GM12873 (cell line): ENCODE data around the gene SLC5A3.

Source experiments
- TF ChIP-seq, protein P1 (sequence below): IDR thresholded peaks from 2 replicates; pipeline ENCODE4 v1.5.1; 2012; ENCODE audit warnings: low read depth, mild to moderate bottlenecking, moderate library complexity, low read length, control low read depth; ENCODE audit not compliant: insufficient read depth; ENCODE audit errors: missing control alignments

Gene SLC5A3

DNA sequence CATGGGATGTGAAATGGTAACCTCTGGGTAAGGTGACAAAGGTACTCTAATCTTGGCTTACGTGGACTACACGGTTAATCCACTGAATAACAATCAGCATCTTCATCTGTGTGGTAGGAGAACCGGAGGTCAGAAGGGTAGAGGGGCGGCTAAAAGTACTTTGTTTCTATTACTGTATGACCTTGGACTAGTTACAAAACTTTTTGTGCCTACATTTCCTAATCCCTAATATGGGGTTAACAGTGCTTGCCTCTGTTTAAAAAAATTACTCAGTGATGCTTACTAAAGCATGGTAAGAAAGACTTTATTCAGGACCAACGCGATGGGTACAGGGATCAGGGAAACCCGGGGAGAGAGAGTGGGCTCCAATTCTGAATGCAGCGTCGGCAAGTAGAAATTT is 1.7 kb upstream of the SLC5A3 start:
- TF ChIP-seq, protein P1, sequence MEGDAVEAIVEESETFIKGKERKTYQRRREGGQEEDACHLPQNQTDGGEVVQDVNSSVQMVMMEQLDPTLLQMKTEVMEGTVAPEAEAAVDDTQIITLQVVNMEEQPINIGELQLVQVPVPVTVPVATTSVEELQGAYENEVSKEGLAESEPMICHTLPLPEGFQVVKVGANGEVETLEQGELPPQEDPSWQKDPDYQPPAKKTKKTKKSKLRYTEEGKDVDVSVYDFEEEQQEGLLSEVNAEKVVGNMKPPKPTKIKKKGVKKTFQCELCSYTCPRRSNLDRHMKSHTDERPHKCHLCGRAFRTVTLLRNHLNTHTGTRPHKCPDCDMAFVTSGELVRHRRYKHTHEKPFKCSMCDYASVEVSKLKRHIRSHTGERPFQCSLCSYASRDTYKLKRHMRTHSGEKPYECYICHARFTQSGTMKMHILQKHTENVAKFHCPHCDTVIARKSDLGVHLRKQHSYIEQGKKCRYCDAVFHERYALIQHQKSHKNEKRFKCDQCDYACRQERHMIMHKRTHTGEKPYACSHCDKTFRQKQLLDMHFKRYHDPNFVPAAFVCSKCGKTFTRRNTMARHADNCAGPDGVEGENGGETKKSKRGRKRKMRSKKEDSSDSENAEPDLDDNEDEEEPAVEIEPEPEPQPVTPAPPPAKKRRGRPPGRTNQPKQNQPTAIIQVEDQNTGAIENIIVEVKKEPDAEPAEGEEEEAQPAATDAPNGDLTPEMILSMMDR: no peak

DNA sequence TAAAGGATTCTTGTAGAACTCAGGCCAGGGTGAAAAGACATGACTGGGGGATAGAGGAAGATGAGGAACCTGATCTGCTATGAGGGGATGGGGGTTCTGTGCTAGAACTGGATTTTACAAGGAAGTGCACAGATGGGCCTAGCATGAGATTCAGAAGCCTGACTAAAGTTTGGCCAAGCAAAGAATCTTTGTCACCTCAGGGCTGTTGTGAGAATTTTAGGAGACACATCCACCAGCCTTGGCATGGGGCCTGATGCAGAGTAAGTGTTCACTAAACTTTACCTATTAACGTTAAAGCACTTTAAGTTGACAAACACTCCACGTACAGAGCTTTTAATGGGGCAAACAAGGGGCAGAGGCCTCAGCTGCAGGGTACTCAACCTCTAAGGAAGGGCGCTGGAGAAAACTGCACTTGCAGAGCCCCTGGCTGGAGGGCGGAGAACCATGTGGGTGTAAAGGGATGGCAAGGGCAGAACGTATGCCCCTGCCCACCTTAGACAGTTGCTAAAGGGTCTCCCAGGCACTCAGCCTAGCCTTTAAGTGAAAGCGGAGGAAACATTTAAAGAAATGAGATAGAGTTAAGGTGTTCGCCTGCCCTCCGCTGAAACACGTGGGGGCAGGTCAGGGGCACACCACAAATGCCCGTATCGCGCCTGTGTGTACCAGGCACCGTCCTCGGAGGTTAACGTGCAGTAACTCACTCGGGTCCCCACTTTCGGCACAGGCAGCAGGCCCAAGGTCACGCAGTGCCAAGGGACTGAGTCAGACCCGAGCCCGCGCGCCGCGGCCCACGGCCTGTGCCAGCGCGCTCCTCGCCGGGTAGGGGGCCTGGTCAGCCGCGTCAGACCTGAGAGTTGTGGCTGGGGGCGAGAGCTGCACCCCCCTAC is 990 bp upstream of the SLC5A3 start:
- TF ChIP-seq, protein P1: no peak

DNA sequence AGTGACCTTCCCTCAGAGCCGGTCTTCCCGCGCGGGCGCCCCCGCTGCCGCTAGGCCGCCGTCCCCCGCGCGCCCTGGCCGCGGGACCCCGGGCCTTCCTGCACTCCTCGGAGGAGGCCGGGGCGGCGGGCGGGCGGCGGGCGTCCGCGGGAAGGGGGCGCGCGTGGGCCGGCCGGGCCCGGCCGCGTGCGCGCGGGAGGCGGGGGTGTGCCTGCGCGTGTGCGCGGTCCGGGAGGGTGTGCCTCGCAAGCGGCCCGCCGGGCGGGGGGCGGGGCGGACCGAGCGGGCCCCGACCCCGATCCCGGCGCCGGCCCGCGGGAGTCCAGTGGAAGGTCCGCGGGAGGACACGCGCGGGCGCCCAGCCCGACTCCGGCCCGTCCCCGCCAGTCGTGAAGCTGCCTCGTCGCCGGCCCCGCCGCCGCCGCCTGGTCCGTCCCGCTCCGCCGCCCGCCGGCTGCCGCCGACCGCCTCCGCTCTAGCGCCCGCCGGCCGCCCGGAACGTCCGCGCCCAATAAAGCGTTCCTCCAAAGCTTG is 438 bp downstream of the SLC5A3 start:
- TF ChIP-seq, protein P1: no peak

DNA sequence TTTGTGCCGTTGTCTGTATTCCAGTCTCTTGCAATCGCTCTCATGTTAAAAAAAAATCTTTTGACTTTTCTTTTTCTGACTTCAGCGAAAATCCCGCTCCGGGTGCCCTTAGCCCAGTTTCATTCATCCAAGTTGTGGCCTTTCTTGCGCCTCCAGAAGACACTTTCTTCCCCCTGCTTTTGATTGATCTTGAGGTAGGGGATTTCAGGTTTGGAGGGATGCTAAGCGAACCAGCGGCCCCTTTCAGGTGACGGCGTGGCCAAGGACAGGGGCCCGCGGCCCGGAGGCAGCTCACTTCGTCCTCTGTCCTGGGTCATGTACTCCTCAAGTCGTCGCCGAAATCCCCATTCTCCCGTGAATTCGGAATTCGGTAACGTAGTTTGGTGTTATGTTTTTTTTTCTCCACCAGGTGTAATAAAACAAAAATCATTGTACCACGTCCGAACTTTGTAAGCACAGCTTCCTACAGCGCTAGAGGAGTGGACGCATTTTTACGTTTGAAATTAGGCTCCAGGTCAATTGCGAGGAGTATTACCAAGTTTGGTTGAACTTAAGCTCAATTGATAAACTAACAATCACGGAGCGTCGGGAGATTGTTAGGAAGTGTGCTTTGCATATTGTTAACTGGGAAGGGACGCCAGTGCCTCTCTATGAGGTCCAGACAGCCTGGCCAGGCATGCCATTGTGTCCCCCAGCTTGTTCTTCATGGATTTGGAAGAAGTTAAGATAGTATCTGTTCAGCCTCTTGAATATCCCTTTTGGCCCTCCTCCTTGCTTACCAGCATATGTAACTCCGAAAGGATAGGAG is 1.1 kb downstream of the SLC5A3 start:
- TF ChIP-seq, protein P1: no peak

DNA sequence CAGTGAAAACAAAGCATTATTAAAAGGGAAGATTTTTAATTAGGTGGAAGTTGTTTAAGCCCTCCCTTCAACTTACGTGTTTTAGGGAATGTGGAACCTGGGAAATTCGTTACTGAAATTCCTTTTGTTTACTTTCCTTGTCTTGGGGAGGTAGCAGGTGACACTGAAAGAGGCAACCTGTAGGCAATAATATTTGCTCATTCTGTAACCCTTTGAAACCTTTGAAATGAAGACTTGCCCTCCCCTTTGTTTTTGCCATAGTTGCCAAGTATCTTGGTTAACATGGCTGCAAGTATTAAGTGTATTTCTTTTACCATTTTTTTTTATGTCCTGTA is 1.7 kb downstream of the SLC5A3 start:
- TF ChIP-seq, protein P1: no peak

DNA sequence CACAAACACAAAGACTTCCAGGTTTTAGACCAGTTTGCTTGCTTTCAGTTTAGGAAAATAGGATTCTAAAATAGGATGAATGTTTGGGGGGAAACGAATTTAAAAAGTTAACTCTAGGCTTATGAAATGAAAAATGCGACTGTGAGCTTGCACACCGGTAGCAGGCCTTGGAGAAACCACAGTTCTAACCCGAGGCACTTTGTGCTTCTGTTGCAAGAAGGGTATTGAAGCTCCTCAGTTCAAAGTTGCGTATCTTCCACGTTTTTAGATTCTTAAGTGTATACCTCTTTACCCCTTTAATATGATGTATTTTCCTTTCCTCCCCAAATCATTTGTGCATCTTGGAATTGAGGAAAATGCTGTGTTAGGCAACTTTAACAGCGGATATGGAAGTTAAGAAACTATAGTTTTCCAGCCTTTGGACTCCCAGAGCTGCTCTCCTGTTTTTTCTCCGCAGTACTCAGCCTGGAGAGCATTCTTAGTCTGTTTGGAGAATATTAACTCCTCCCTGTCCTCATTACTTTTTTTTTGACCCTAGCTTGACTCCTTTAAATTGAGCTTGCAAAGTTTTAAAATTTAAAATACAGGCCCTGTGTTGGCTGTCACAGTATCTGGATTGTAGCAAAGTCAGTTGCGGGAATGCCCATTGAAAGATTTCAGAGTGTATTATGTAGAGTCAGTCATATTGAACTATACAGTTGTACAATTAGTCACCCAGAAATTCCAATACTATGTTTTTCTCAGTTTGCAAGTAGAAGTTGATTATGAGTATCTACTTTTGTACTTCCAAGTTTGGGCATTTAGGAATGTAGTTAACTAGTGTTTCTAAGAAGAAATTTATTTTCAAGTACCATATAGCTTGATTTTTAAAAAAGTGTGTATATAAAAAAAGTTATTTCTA is 2.6 kb downstream of the SLC5A3 start:
- TF ChIP-seq, protein P1: no peak
